Activated CD8-positive, alpha-beta T cell treated with anti-CD3 and anti-CD28 coated beads, Interleukin-2, amount 10 ng/mL, durations not matched to agents 7 days and 5 days (primary cell): ENCODE data around the gene TTC28. TPM values are rescaled to one million over a fixed set of nuclear protein-coding genes. Genes with fewer than 3 reads are reported as not detected.
A peak's percentile ranks its signal among the peaks of the same experiment; 100 is the strongest.

Experiments
- ATAC-seq: fragments of 150-1000 bp; cut with Tn5 transposase; one replicate; pipeline ENCODE4 v1.10.0; 2021; ENCODE audit warnings: moderate library complexity
- CTCF ChIA-PET: fragments of 350-600 bp; sonication (Branson Sonifier 250); formaldehyde crosslinking; loops from one replicate; lab custom pipeline; 2021; ENCODE audit warnings: antibody characterized with exemption; lab: Charles Lee
- POLR2A ChIA-PET: fragments of 350-600 bp; sonication (Branson Sonifier 250); formaldehyde crosslinking; loops from one replicate; lab custom pipeline; 2021; ENCODE audit warnings: antibody characterized with exemption; lab: Charles Lee
- DNase-seq: peaks from one replicate; pipeline ENCODE4 v3.0.0-alpha.2; 2020
- H3K27ac Mint-ChIP-seq: one replicate; pipeline ENCODE4 v1.8.0; 2021; ENCODE audit warnings: mild to moderate bottlenecking, mixed read lengths
- H3K27me3 Mint-ChIP-seq: one replicate; pipeline ENCODE4 v1.8.0; 2021; ENCODE audit warnings: low read depth, mixed read lengths
- H3K36me3 Mint-ChIP-seq: one replicate; pipeline ENCODE4 v1.8.0; 2021; ENCODE audit warnings: low read depth, mixed read lengths
- H3K4me1 Mint-ChIP-seq: one replicate; pipeline ENCODE4 v1.8.0; 2021; ENCODE audit warnings: low read depth, mixed read lengths
- H3K4me3 Mint-ChIP-seq: one replicate; pipeline ENCODE4 v1.8.0; 2021; ENCODE audit warnings: mild to moderate bottlenecking, mixed read lengths
- H3K9me3 Mint-ChIP-seq: one replicate; pipeline ENCODE4 v1.8.0; 2022; ENCODE audit warnings: mixed read lengths; ENCODE audit not compliant: insufficient read depth
- total RNA-seq, 2 experiments: library from RNA; stranded (reverse); gene quantifications; one replicate each; pipeline ENCODE4 v1.2.3, GENCODE V29; 2021

The TTC28 gene
- total RNA-seq, 2 experiments from 2014 or later = 0.18 to 0.23 TPM

DNA sequence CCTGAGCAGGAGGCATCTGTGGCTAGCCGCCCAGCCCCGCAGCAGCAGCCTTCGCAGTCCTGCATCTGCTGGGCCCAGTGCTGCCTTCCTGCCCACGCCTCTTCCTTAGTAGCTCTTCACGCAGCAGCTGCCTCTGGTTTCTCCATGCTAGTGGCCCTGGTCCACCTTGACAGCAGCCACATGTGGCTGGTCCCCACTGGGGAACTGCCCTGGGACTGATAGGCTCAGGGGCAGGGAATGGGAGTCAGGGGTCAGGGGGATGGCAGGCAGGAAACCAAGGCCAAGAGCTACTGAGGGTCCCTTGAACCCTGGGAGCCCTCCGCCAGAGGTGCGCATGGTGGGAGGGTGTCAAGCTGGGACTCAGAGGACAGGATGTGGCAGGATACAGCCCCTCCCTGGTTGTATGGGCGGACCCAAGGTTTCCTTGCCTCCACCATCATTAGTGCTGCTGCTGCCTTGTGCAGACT is 661.1 kb downstream of the TTC28 start:
- ATAC-seq = no peak
- H3K4me1 Mint-ChIP-seq = peaks cover 13% of the 10 kb centered on the region
- no peaks in the 10 kb centered on the region for H3K9me3 Mint-ChIP-seq
- no peak overlapping the region for H3K4me3 Mint-ChIP-seq
- no peak overlapping the region for H3K27ac Mint-ChIP-seq
- DNase-seq = no peak
- CTCF ChIA-PET = interaction anchor here (1.2 to 2.4 kb wide), 4 partner anchors 49 to 575 kb away, joined by 3 to 26 read pairs (median 4); no protein-coding TSS in a partner anchor
- no peaks in the 10 kb centered on the region for H3K36me3 Mint-ChIP-seq
- H3K27me3 Mint-ChIP-seq = no peaks in the 10 kb centered on the region
- POLR2A ChIA-PET = interaction anchor here (0.5 kb wide), 1 partner anchor 424 kb away, joined by 3 read pairs; no protein-coding TSS in a partner anchor

DNA sequence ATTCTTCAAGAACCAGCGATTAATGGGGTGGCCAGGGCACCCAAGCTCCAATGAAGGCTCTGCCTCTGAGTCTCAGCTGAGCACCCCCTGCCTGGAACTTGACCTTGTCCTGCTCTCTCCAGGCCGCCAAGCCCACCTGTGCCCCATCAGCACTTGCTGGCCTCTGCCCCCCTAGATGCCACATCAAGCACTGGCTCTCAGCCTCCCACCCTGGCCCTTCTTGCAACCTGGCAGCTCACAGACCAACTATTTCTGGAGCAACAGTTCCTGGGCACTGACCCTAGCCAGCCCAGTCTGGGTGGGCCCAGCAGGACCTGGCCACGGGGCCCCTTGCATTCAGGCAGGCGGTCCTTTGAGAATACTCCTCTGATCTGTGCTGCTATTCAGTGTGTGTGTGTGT is 661.8 kb downstream of the TTC28 start:
- ChIA-PET POLR2A (no interaction called here), CTCF (interaction anchor here (1.2 kb wide), 1 partner anchor 49 kb away, joined by 3 read pairs; no protein-coding TSS in a partner anchor)
- Mint-ChIP-seq H3K27ac (no peak overlapping the region), H3K4me1 (peaks cover 13% of the 10 kb centered on the region), H3K27me3 (no peaks in the 10 kb centered on the region), H3K36me3 (no peaks in the 10 kb centered on the region), H3K9me3 (no peaks in the 10 kb centered on the region), H3K4me3 (no peak overlapping the region)
- ATAC-seq (no peak), DNase-seq (no peak)

DNA sequence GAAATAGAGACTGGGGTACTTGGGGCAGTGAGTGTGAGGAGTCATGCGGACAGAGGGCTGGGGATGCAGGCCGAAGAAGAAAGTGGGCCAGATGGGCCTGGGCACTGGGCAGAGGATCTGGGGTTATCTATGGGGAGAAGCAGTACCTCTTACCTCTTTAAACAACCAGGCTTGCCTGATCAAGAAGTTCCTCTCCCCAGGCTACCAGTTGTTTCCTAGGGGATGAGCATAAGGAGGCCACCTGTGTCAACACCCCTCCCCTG is 662.2 kb downstream of the TTC28 start:
- Mint-ChIP-seq H3K9me3 (no peaks in the 10 kb centered on the region), H3K36me3 (no peaks in the 10 kb centered on the region), H3K27ac (no peak overlapping the region), H3K4me1 (peaks cover 13% of the 10 kb centered on the region), H3K4me3 (no peak overlapping the region), H3K27me3 (no peaks in the 10 kb centered on the region)
- no peak for DNase-seq
- no peak for ATAC-seq
- ChIA-PET POLR2A (no interaction called here), CTCF (interaction anchor here (1.4 kb wide), 1 partner anchor 137 kb away, joined by 3 read pairs; no protein-coding TSS in a partner anchor)

- no peak overlapping the region for H3K4me3 Mint-ChIP-seq
- CTCF ChIA-PET = interaction anchor here (1.4 kb wide), 1 partner anchor 136 kb away, joined by 3 read pairs; no protein-coding TSS in a partner anchor
- DNase-seq = no peak
- H3K9me3 Mint-ChIP-seq = no peaks in the 10 kb centered on the region
- H3K4me1 Mint-ChIP-seq = peaks cover 13% of the 10 kb centered on the region
- H3K27me3 Mint-ChIP-seq = no peaks in the 10 kb centered on the region
- H3K27ac Mint-ChIP-seq = no peak overlapping the region
- POLR2A ChIA-PET = no interaction called here
- ATAC-seq = no peak
- no peaks in the 10 kb centered on the region for H3K36me3 Mint-ChIP-seq
Observed at GRCh38 chr22:28016781-28017557, 662.7 kb downstream of the TTC28 start.

DNA sequence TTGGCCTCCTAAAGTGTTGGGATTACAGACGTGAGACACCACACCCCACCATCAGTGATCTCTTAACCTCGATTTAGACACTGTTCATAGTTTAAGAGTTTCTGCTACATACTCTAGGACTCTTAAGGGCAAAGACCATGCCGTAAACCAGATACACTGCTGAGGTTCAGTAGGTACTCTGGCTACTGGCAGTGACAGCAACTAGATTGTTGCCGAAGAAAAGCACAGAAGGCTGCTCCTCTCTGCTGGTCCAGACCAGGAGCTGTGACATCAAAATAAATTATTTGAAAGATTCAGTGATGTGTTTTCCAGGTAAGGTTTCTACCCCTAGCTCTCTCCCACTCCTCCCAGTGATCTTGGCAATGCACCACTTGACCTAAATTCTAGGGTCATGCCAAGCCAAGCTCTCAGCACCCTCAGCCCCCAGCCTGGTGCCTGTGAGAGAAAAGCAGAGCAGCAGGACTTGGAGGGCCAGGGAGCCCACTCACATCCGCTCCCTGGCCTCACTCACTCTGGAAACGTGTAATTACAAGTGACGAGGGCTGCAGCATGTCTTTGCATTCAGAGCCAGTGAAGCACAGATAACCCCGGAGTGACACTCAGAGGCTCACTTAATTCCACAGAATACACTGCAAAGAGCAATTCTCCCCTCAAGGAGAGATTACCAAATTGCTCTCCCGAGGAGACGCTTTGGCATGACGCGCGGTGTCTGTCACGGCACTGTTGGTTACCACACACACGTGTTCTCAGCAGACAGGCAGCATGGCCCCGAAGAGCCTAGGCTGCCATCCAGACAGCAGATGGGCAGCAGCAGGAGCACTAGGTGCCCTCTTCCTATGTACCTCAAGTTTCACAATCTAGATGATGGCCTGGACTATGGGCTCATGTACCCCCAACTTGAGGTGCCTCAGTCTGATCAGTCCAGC is 663.7 kb downstream of the TTC28 start:
- CTCF ChIA-PET = interaction anchor here (1.4 to 1.7 kb wide), 2 partner anchors 129 to 135 kb away, joined by 3 to 5 read pairs; no protein-coding TSS in a partner anchor

GRCh38 chr22:28015046-28015425 is 664.6 kb downstream of the TTC28 start:
- Mint-ChIP-seq H3K4me1 (peaks cover 13% of the 10 kb centered on the region), H3K4me3 (no peak overlapping the region), H3K9me3 (no peaks in the 10 kb centered on the region), H3K27ac (no peak overlapping the region), H3K27me3 (no peaks in the 10 kb centered on the region), H3K36me3 (no peaks in the 10 kb centered on the region)
- ChIA-PET POLR2A (no interaction called here), CTCF (interaction anchor here (1.7 kb wide), 1 partner anchor 128 kb away, joined by 5 read pairs; no protein-coding TSS in a partner anchor)
- DNase-seq (no peak), ATAC-seq (no peak)

More for the DNA sequence above, 663.7 kb downstream of the TTC28 start:
- no peaks in the 10 kb centered on the region for H3K36me3 Mint-ChIP-seq
- peaks cover 13% of the 10 kb centered on the region for H3K4me1 Mint-ChIP-seq
- no peaks in the 10 kb centered on the region for H3K27me3 Mint-ChIP-seq
- H3K9me3 Mint-ChIP-seq = no peaks in the 10 kb centered on the region
- H3K4me3 Mint-ChIP-seq = no peak overlapping the region
- ATAC-seq = no peak
- DNase-seq = no peak
- POLR2A ChIA-PET = interaction anchor here (0.6 kb wide), 1 partner anchor 13 kb away, joined by 4 read pairs; no protein-coding TSS in a partner anchor
- H3K27ac Mint-ChIP-seq = no peak overlapping the region

GRCh38 chr22:28014211-28015045 is 665.2 kb downstream of the TTC28 start:
- no peak overlapping the region for H3K27ac Mint-ChIP-seq
- DNase-seq = no peak
- ChIA-PET CTCF (interaction anchor here (1.0 to 1.7 kb wide), 2 partner anchors 128 to 134 kb away, joined by 4 to 5 read pairs; no protein-coding TSS in a partner anchor), POLR2A (no interaction called here)
- H3K4me1 Mint-ChIP-seq = peaks cover 9% of the 10 kb centered on the region
- H3K36me3 Mint-ChIP-seq = no peaks in the 10 kb centered on the region
- no peaks in the 10 kb centered on the region for H3K27me3 Mint-ChIP-seq
- H3K9me3 Mint-ChIP-seq = no peaks in the 10 kb centered on the region
- no peak for ATAC-seq
- no peak overlapping the region for H3K4me3 Mint-ChIP-seq

- ChIA-PET POLR2A (no interaction called here), CTCF (no interaction called here)
- H3K4me3 Mint-ChIP-seq = no peak overlapping the region
- ATAC-seq (no peak), DNase-seq (no peak)
- H3K36me3 Mint-ChIP-seq = no peaks in the 10 kb centered on the region
- peaks cover 1% of the 10 kb centered on the region for H3K4me1 Mint-ChIP-seq
- no peak overlapping the region for H3K27ac Mint-ChIP-seq
- H3K27me3 Mint-ChIP-seq = no peaks in the 10 kb centered on the region
- no peaks in the 10 kb centered on the region for H3K9me3 Mint-ChIP-seq
Observed at GRCh38 chr22:28013611-28014010, 666.0 kb downstream of the TTC28 start.

- ChIA-PET CTCF (no interaction called here), POLR2A (no interaction called here)
- Mint-ChIP-seq H3K27me3 (no peaks in the 10 kb centered on the region), H3K9me3 (no peaks in the 10 kb centered on the region), H3K36me3 (no peaks in the 10 kb centered on the region), H3K4me3 (no peak overlapping the region), H3K4me1 (no peaks in the 10 kb centered on the region), H3K27ac (no peak overlapping the region)
- DNase-seq = no peak
- no peak for ATAC-seq
Observed at GRCh38 chr22:28012832-28013460, 666.7 kb downstream of the TTC28 start.

DNA sequence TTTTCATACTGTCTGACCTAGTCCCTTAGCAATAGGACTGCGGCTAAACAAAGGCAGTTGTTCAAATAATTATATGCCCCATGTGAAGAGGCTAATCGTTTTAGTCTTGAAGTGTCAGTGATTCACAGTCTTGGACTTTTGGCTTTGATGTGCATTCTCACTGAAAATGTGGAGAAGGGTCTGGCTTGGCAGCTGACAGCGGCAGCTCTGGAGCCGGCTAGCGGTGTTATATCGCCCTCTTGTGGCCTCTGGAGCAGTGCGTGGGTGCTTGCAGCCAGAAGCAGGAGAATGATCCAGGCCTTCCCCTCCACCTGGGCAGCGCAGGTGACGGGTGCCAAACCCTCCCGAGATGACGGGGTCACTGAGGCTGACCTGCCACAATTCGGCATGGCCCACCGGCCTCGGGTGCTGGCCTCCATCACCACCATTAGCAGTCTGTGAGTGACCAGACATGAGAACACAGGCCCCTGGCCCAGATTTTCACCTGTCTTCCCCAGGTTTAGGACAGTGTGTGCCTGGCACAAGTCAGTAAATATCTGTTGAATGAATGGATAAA is 670.3 kb downstream of the TTC28 start:
- peak; percentile 90 for ATAC-seq
- CTCF ChIA-PET = interaction anchor here (0.6 to 3.1 kb wide), 8 partner anchors 80 to 129 kb away, joined by 3 to 20 read pairs (median 4); no protein-coding TSS in a partner anchor
- H3K4me3 Mint-ChIP-seq = no peak overlapping the region
- peak; percentile 79 for DNase-seq
- H3K4me1 Mint-ChIP-seq = no peaks in the 10 kb centered on the region
- H3K9me3 Mint-ChIP-seq = no peaks in the 10 kb centered on the region
- H3K27me3 Mint-ChIP-seq = no peaks in the 10 kb centered on the region
- H3K36me3 Mint-ChIP-seq = no peaks in the 10 kb centered on the region
- POLR2A ChIA-PET = no interaction called here
- no peak overlapping the region for H3K27ac Mint-ChIP-seq
